GM04503 (cell line): ENCODE measurements around the gene XIRP2.

Experiments used
- DNase-seq: peaks from one replicate; pipeline ENCODE4 v3.0.0-alpha.2; 2012; ENCODE audit warnings: low read depth

Gene XIRP2, protein sequence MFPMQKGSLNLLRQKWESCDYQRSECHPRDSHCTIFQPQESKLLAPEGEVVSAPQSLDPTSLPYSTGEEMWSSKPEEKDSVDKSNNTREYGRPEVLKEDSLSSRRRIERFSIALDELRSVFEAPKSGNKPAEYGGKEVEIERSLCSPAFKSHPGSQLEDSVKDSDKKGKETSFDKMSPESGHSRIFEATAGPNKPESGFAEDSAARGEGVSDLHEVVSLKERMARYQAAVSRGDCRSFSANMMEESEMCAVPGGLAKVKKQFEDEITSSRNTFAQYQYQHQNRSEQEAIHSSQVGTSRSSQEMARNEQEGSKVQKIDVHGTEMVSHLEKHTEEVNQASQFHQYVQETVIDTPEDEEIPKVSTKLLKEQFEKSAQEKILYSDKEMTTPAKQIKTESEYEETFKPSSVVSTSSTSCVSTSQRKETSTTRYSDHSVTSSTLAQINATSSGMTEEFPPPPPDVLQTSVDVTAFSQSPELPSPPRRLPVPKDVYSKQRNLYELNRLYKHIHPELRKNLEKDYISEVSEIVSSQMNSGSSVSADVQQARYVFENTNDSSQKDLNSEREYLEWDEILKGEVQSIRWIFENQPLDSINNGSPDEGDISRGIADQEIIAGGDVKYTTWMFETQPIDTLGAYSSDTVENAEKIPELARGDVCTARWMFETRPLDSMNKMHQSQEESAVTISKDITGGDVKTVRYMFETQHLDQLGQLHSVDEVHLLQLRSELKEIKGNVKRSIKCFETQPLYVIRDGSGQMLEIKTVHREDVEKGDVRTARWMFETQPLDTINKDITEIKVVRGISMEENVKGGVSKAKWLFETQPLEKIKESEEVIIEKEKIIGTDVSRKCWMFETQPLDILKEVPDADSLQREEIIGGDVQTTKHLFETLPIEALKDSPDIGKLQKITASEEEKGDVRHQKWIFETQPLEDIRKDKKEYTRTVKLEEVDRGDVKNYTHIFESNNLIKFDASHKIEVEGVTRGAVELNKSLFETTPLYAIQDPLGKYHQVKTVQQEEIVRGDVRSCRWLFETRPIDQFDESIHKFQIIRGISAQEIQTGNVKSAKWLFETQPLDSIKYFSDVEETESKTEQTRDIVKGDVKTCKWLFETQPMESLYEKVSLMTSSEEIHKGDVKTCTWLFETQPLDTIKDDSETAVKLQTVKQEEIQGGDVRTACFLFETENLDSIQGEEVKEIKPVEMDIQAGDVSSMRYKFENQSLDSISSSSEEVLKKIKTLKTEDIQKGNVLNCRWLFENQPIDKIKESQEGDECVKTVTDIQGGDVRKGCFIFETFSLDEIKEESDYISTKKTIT (N-terminal part only)

DNA sequence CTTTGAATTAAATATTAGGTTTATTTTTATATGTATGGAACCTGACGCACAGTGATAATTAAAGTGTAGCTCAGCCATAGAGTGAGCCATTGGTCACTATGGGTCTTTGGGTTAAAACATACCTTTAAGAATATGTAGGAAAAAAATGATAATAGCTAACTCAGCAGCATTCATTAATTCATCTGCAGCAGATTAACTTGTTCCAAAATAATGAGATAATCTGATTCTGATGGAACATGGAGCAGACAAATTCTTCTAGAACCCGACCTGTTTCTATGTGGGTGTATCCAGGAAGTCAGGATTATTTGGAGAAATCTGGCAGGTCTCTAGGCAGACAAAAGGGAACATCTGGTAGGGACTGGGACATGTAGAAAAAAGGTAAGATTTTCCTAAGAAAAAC is at the start of gene XIRP2:
Gene XIRP2 (plus strand): TSS at position 301 of the 400 bp plus-strand sequence. CDS start 15,003 bp downstream, outside the sequence.
- no peak for DNase-seq

DNA sequence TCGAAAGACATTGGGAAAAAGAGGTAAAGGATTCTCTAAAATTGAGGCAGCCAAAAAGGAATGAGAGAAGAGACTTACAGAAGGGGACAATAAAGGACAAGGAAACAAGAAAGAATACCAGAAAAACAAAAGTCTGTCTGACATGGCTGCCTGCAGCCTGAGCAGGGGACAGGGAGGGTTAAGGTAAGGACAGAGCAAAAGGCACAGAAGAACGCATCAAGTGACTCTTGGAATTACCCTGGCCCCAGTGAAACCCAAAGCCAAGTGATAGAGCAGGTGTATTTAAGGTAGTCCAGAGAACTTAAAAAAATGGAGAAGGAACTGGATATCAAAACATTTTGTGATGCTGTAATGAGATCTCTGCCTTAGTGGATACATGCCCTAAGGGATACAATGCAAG is 47.1 kb upstream of the XIRP2 start:
- no peak for DNase-seq

DNA sequence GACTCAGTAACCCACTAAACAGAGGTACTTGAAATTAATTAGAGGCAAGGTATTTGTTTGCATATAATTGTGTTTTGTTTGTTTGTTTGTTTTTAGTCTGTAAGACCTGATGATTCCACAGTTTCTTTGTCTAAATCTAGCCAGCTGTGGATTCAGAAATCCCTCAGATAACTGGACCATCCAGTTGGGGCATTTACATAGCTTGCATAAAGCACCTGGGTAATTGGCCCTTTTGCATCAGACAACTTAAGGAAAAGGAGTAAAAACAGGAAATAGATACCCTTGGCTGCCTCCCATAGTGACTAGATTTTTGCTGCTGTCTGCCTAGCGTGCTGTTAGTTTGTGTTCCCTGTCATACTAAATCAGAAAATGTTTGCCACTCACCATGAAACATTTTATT is 46.6 kb upstream of the XIRP2 start:
- no peak for DNase-seq

DNA sequence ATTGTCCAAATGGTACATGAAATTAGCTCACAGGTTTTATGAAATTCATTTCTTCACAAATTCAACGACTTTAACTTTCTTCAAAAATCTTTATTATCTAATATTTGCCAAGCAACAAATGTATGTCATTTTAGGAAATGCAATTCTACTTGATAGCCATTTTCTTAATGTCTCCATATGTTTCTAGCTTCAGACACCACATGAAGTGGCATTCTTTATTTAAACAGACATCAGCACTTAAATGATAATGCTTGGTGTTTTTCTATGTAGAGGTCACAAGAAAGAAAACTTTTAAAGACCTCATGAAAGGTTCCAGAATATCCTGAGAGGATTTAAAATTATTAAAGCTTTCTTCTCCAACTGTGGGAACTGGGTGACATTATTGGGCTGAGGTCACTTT is 44.2 kb upstream of the XIRP2 start:
- no peak for DNase-seq

DNA sequence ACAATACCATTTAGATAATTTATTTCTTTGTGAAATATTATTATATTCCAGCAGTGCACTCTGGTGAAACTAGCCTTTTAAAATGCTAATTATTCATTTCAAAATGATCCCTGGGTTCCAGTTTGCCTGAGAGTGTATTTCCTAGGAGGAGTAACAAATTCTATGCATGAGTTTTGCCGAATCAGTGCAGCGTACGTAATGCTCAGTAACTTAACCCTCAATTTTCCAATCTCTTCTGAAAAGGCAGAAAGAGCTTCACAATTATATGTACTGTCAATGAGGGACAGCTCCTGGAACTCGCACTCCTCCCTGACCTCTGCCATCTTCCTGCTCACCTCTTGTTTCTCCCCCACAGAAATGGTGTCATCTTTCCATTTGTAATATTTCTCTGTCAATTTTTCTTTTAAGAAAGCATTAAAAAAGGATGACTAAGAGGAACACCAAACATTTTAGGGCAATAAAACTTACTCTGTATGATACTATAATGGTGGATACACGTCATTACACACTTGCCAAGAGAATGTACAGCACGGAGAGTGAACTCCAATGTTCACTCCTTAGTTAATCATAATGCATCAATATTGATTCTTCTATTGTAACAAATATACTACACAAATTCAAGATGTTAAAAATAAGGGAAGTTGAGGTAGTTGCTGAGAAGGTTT is 25.7 kb upstream of the XIRP2 start:
- DNase-seq = no peak

DNA sequence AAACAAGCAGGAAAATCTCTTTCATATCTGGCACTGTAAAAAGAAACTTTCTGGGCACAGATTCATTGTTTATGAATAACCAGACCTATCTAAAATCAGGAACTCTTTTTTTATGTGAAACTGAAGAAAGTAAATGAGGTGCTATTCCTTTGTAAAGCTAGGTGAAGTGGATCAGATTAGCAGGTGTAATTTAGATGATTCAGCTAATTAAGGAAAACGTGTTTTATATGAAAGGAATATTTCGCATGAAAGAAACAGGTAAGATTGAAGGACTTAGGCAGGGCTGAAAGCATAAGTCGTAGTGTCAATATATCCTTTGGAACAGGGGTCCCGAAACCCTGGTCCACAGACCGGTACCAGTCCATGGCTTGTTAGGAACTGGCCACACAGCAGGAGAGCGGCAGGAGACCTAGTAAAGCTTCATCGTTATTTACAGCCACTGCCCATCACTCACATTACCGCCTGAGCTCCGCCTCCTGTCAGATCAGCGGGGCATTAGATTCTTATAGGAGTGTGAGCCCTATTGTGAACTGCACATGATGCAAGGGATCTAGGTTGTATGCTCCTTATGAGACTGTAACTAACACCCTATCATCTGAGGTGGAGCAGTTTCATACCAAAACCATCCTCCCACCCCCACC is 20.3 kb upstream of the XIRP2 start:
- no peak for DNase-seq

DNA sequence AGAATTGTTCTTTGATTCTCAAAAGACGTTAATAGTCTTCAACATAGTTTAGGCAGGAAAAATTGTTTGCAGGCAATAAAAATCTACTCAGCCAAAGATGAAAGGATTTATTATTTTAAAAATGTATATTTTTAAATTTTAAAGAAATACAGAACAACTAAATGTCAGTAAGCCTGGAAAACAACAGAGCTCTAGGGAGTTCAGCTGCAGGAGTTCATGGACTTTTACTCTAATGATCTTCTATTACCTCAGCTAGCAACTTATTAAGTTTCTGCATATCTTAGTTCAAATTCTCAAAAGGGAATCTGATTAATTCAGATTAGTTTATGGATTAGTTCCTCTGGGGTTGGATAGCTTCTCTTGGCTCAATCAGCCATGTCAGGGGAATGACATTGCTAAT is 17.9 kb upstream of the XIRP2 start:
- DNase-seq = no peak

DNA sequence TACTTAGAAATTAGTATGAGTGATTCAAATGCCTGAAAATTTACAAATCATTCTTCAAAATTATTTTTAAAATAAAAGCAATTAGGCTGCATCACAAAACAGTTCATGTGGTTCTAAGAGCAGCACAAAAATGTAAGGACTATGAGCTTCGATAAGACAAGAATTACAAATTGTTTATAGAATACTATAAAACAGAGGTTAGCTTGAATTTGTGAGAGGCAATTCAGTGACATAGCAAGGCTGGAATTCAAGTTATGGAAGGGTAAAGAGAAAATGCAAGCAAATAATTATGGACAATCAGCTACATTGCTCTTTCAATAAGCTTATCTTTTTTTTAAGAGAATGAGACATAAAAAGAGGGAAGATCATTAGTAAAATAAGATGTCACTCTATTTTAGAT is 7.1 kb upstream of the XIRP2 start:
- no peak for DNase-seq

DNA sequence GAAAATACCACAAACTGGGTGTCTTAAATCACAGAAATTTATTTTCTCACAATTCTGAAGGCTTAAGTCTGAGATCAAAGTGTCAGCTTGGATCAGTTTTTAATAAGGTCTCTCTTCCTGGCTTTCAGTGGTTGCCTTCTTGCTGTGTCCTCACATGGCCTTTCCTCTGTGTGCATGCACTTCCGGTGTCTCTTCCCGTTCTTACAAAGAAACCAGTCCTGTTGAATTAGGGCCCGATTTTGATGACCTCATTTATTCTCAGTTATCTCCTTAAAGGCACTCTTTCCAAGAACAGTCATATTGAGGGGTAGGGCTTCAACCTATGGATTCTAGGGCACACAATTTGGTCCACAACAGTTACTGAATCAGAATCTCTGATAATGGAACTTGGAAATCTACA is 5.4 kb upstream of the XIRP2 start:
- no peak for DNase-seq

DNA sequence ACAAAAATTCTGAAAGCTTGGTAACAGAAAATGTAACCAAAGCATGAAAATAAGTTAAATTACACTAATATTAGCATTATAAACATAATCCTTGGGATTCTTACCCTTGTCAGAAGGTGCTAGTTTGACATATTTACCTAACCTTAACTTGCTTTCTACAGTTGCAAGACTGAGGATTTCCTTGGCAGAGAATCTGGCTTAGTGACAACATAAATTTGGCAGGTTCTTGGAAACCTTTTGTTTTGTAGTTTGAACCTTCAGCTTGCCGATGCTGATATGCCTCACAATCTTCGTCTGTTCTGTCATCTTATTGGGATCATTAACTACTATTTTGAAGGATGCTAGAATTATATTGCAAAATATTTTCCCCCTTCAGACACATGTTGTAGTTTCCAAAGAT is 3.4 kb downstream of the XIRP2 start:
- no peak for DNase-seq

DNA sequence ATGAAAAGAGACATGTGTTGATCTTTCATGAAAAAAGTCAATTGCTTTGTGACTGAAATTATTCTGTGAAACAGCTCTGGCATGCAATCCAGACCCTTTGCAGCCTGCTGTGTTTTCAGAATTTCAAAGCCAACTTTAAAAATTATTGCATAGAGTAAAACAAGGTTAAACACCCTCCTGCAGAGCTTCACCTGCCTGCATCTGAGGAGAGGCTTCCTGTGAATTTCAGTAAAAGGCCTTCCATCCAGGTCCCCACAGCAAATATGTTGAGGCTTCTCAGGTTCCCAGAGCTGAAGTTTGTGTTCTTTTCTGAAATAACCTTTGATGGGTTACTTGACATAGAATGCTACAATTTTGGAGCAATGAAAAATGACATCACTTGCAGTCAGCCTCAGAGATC is 4.1 kb downstream of the XIRP2 start:
- no peak for DNase-seq

DNA sequence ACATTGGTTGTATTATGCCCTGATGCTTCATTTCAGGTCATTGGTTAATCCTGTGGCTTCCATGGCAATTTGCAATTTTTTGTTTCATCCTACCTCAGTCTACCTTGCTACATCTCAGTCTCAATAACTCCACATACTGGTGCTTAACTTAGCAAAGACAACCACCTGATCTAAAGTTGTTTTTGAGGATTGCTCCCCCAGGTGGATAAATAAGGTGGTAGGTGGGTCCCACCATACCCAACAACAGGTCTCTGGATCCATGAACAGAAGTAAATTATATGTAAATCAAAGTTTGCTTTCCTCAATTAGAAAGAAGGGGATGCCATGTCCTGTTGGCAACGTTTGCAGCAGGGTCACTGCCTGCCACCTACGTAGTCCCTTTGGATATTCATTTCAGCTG is 7.0 kb downstream of the XIRP2 start:
- DNase-seq = no peak

DNA sequence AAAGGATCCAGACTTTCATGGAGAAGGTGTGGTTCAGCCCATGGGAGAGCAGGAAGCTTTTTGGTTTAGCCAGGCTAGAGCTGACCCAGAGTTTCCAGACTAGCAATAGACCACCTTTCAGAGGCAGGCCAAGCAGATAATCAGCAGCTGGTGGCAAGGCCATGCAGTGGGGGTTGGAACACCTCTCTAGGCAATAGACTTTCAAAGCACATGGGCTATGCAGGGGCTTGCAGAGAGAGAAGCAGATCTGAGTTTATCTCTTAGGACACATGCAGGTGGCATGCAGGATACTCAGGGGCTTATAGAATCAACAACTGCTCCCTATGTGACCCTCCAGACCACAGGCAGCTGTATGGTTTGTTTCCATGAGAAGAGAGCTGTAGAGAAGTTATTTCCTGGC is 9.4 kb downstream of the XIRP2 start:
- DNase-seq = no peak

DNA sequence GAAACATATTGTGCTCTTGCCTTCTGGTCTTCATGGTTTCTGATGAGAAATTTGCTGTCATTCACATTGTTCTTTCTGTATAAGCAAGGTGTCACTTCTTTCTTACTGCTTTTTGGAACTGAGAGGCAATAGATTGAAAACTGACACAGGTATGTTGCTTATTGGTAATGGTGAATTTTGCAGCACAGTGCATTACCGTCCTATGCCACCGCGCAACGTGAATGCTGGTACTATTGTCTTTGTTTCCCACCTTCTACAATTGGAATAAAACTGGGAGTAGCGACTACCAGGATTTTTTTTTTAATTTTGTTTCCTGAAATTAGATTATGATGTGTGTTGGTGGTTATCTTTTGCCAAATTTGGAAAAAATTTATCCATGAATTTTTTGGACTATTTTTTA is 11.4 kb downstream of the XIRP2 start:
- no peak for DNase-seq

DNA sequence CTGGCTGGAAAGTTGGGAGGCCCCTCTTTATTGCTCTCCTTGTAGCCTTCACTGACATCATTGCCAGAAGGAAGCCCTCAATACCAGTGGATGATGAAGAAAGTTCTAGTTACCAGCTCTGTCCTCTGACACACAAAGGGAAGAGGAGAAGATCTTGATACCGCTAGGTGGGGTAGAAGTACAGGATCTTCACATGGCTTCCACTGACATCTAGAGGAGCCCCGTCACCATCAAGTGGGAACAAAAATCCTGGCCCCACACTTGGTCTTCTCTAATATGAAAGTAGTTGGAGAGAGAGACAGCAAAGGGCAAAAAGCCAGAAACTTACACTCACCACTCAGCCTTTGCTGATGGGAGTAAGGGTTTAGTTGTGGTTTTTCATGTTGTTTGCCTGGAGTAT is 12.4 kb downstream of the XIRP2 start:
- DNase-seq = no peak

DNA sequence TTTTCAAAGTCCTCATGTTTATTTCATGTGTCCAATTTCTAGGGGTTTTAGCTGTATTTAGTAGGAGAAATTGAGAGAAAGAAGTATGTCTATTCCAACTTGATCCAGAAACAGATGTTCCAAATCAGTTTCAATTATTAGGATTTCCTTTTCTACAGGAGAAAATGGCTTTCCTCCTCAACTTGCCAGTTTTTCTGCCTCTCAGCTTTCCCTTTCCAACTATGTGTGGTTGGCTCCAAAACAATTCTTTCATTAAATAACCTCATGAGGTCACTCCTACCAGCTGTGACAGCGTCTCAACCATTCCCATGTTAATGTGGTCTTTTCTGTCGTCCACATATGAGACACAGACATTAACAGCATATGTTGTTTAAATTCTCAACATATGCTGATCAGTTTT is 13.1 kb downstream of the XIRP2 start:
- no peak for DNase-seq

DNA sequence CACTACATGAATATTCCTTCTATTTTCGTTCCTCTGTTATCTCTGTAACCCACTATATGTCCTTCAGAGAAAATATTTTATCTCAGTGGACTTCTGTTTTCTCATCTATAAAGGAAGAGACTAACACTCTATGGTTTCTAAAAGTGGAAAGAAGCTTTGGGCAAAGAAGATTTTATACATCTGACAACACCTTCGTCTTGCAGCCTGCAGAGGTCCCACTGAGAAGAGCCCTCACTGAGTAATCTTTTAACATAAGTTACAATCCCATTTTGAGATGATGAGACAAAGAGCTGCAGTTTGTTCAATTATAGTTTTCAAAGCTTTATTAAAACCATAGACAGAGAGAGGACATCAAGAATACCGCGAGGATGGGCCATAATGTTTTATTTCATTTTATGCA is 28.7 kb downstream of the XIRP2 start:
- no peak for DNase-seq

DNA sequence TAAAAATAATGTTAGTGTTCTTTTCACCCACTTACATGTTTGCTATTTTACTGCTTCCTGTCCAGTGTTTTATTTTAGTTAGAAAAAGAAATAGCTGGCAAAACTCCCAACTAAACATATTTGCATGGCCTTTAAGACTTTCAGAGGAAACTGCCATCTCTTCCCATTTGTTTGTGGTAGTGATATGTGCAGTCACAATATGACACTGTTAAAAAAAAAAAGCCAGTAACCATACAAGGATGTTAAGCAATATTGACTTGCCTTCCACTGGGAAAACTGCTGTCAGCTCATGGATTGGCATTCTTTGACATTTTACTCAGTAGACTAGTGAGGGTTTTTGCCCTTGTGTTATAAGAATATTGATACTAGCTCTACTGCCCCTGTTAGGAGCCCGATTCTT is 29.1 kb downstream of the XIRP2 start:
- DNase-seq = no peak

DNA sequence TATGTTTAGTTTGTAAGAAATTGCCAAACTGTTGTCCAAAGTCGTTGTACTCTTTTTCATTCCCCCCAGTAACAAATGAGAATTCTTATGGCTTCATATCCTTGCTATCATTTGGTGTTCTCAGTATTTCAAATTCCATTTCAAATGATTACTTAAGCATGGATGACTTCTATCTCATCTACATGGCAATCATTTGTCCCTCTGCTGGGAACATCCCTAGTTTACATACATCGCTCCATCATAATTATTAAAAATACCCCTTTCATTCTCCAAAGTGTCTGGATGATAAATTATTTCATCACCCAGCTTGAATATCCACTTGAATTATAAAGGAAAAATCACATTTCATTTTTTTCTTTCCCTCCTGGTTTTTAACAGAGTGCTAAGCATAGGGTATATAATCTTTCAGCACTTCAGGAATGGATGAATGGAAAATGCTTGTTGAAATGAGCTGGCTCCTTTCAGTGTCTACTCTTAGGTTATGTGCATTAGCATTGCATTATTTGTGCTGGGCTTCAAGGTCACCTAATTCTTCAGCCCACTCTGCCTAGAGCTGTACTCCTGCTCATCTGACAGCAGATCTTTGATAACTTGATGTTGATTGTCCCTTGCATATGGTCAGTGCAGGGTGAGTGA is 33.1 kb downstream of the XIRP2 start:
- DNase-seq = no peak

DNA sequence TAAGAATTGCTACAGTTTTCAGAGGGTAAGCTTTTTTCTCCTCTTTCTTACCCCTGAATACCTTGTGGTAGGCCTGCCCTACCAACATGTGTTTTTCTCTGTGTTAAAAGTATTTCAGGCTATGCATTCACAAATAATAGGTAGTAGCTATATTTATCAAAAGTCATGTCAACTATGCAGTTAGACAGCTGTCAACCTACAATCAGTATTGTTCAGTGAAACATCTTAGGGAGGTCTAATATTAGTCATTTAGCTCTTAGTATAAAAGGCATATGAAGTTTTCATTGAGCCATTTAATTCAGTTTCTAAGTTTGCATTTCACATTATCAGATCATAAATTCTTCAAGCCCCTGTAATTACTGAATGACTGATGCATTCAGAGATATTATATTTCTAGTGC is 36.7 kb downstream of the XIRP2 start:
- no peak for DNase-seq

DNA sequence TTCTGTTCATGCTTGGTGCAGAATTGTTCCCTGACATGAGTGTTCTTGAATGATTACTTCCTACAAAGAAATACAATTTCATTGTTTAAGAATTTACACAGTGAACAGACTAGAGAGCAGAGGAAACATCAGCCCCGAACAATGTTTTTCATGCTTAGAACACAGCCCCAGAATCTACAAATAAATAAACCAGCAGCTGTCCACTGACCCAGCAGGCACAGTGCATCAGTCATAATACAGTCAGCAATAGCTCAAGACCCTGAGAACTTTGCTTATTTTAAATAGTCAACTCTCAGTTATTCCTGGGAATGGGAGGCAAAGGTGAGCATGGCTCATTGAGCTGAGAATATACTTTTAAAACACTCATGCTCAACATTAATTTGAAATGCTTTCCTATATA is 38.4 kb downstream of the XIRP2 start:
- DNase-seq = no peak
